IPS-20b (cell line): Measurements from ENCODE around the gene NDRG4.
A peak's percentile ranks its signal among the peaks of the same experiment; 100 is the strongest.

Experiments used
- H3K27ac ChIP-seq: one replicate; pipeline ENCODE4 v1.5.1; 2013; ENCODE audit warnings: low read length
- H3K27me3 ChIP-seq: 2 replicates; pipeline ENCODE4 v1.6.1; 2013; ENCODE audit warnings: mild to moderate bottlenecking, low read length, inconsistent platforms; ENCODE audit not compliant: insufficient read depth
- H3K36me3 ChIP-seq: 2 replicates; pipeline ENCODE4 v1.6.1; 2013; ENCODE audit warnings: low read depth, mild to moderate bottlenecking, inconsistent platforms, low read length, moderate library complexity; ENCODE audit not compliant: insufficient read depth
- H3K4me1 ChIP-seq: 2 replicates; pipeline ENCODE4 v1.6.1; 2013; ENCODE audit warnings: mild to moderate bottlenecking, control low read depth, inconsistent platforms, low read length, moderate library complexity; ENCODE audit not compliant: insufficient read depth
- H3K4me3 ChIP-seq: 2 replicates; pipeline ENCODE4 v1.5.1; 2013; ENCODE audit warnings: mild to moderate bottlenecking, low read length, inconsistent platforms
- H3K9ac ChIP-seq: 2 replicates; pipeline ENCODE4 v1.6.1; 2013; ENCODE audit warnings: low read depth, mild to moderate bottlenecking, inconsistent platforms, low read length, moderate library complexity
- H3K9me3 ChIP-seq: 2 replicates; pipeline ENCODE4 v1.6.1; 2013; ENCODE audit warnings: mild to moderate bottlenecking, low read depth, low read length, inconsistent platforms; ENCODE audit not compliant: insufficient read depth

NDRG4 gene

DNA sequence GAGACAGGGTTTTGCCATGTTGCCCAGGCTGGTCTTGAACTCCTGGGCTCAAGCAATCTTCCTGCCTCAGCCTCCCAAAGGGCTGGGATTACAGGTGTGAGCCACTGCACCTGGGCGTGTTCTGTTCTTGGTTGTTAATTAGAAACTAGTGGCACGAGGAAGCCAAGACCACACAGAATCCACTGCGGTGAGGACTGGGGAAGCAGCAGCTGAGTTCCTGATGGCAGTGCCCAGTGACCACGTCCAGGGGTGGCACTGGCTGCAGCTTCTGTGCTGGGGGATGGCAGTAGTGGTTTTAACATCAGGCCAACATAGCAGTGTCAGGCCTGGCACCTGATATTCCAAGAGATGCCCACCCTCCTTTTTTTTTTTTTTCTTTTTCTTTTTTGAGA, 39.7 kb upstream of the NDRG4 start:
- no peak overlapping the region for H3K4me3 ChIP-seq
- H3K27ac ChIP-seq: no peak overlapping the region
- H3K4me1 ChIP-seq: peaks cover 3% of the 10 kb centered on the region; the same call in 1 of the 2 replicates
- no peak overlapping the region for H3K9ac ChIP-seq
- no peaks in the 10 kb centered on the region for H3K36me3 ChIP-seq
- H3K9me3 ChIP-seq: no peaks in the 10 kb centered on the region
- peaks cover 52% of the 10 kb centered on the region for H3K27me3 ChIP-seq

DNA sequence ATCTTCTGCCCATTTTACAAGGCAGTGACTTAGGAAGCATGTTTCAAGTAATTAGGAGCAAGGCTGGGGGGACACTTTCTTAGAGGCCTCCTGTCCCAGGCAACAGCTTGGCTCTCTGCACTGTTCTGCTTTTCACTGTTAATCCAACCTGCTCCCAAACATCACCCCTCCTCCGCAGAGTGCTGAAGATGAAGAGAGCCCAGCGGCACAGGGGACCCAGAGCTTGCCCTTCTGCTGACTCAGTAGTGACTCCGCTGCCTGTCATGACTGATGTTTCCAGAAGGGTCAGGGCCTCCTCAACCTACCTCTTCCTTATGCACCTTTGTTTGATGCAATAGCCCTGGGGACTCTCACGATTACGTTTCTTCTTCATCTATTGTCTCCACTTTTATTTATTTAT, 38.9 kb upstream of the NDRG4 start:
- Histone ChIP-seq H3K36me3 (no peaks in the 10 kb centered on the region), H3K9ac (no peak overlapping the region), H3K9me3 (no peaks in the 10 kb centered on the region), H3K27ac (no peak overlapping the region), H3K27me3 (peaks cover 60% of the 10 kb centered on the region), H3K4me3 (no peak overlapping the region), H3K4me1 (peaks cover 3% of the 10 kb centered on the region; the same call in 1 of the 2 replicates)

DNA sequence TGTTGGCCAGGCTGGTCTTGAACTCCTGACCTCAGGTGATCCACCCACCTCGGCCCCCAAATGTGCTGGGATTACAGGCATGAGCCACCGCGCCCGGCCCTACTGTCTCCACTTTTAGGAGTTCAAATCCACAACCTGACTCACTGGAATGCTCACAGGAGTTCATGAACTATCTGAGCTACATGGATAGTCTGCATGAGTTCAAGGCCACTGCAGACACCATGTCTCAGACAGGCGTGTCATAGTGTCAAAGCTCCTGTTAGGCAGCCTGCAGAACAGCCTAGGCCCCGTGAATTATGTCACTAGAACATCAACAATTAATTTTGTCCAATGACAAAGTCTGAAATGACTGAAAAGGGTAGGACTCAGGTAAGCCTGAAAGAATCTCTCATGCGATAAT, 38.3 kb upstream of the NDRG4 start:
- Histone ChIP-seq H3K4me1 (peaks cover 3% of the 10 kb centered on the region; the same call in 1 of the 2 replicates), H3K27me3 (peaks cover 66% of the 10 kb centered on the region), H3K36me3 (no peaks in the 10 kb centered on the region)

DNA sequence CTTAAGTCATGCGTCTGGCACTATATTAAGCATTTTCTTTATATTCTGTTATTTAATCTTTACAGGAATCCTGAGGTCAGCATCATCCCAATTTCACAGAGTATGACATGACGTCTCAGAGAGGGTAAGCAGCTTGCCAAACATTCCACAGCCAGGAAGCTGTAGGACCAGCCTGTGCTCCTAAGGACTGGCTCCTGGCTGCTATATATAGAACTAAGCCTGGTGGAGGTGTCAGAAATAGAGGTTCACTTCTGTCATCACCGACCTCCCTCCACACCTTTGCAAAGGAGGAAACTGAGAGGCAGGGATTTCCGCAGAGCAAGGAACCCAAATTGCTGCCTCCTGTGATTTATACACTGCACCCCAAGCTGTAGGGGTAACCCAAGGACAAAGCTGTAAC, 37.9 kb upstream of the NDRG4 start:
- no peaks in the 10 kb centered on the region for H3K36me3 ChIP-seq
- H3K27me3 ChIP-seq: peaks cover 71% of the 10 kb centered on the region
- no peak overlapping the region for H3K4me3 ChIP-seq
- H3K4me1 ChIP-seq: peaks cover 3% of the 10 kb centered on the region; the same call in 1 of the 2 replicates
- no peaks in the 10 kb centered on the region for H3K9me3 ChIP-seq
- no peak overlapping the region for H3K27ac ChIP-seq
- no peak overlapping the region for H3K9ac ChIP-seq

More for the DNA sequence above, 38.3 kb upstream of the NDRG4 start:
- H3K4me3 ChIP-seq: no peak overlapping the region
- H3K9ac ChIP-seq: no peak overlapping the region
- H3K27ac ChIP-seq: no peak overlapping the region
- H3K9me3 ChIP-seq: no peaks in the 10 kb centered on the region

DNA sequence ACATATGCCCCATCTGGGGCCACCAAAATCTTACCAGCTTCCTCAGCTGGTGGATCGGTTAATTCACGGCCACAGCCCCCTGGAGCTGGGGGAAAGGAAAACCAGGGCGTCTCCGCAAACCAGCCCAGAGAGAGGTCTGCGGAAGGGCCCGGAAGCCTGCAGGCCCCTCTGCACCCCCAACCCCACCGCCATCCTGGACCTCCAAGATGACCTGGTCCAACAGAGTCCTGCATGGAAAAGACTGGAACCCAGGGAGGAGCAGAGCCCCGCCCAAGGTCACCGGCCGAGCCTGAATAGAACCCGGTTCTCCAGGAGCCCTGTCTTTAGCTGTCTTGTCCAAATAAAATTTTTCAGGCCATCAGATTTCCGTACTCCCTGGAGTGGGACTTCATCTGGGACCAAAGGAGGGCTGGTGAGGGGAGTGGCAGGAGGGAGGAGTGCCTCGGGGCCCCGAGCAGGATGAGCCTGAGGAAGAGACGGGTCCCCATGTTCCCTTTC, 37.4 kb upstream of the NDRG4 start:
- Histone ChIP-seq H3K27ac (no peak overlapping the region), H3K36me3 (no peaks in the 10 kb centered on the region), H3K9me3 (no peaks in the 10 kb centered on the region), H3K27me3 (peaks cover 75% of the 10 kb centered on the region), H3K4me3 (peak overlapping the region; percentile 55; the same call in 1 of the 2 replicates), H3K9ac (no peak overlapping the region), H3K4me1 (peaks cover 3% of the 10 kb centered on the region; the same call in 1 of the 2 replicates)

DNA sequence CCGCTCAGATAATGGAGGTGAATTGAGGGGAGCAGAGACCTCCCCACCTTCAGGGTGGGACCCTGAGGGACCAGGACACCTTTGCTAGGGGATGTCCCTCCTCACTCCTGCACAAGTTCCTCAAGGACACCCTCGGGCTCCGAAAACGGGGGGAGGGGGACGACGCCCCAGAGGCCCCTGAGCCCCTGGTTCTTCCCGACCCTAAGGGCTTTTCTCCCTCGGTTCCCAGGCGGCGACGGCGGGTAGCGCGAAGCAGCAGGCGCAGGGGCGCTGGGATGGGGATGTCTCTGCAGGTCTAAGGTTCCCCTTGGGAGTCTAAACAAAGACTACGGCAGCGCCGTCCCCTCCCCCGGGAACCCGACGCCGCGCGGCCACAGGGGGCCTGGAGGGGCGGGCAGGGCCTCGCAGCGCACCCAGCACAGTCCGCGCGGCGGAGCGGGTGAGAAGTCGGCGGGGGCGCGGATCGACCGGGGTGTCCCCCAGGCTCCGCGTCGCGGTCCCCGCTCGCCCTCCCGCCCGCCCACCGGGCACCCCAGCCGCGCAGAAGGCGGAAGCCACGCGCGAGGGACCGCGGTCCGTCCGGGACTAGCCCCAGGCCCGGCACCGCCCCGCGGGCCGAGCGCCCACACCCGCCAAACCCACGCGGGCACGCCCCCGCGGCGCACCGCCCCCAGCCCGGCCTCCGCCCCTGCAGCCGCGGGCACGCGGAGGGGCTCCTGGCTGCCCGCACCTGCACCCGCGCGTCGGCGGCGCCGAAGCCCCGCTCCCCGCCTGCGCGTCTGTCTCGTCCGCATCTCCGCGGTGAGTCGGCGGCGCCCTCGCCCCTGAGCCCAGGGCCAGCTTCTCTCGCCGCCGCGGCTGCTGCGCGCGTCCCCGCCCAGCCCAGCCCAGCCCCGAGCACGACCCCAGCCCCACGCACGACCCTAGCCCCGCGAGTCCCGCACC, 36.7 kb upstream of the NDRG4 start:
- Histone ChIP-seq H3K4me3 (peak overlapping the region; percentile 63; the same call in 1 of the 2 replicates), H3K9ac (no peak overlapping the region), H3K27me3 (peaks cover 82% of the 10 kb centered on the region), H3K9me3 (no peaks in the 10 kb centered on the region), H3K36me3 (no peaks in the 10 kb centered on the region), H3K27ac (no peak overlapping the region), H3K4me1 (peaks cover 3% of the 10 kb centered on the region; the same call in 1 of the 2 replicates)

DNA sequence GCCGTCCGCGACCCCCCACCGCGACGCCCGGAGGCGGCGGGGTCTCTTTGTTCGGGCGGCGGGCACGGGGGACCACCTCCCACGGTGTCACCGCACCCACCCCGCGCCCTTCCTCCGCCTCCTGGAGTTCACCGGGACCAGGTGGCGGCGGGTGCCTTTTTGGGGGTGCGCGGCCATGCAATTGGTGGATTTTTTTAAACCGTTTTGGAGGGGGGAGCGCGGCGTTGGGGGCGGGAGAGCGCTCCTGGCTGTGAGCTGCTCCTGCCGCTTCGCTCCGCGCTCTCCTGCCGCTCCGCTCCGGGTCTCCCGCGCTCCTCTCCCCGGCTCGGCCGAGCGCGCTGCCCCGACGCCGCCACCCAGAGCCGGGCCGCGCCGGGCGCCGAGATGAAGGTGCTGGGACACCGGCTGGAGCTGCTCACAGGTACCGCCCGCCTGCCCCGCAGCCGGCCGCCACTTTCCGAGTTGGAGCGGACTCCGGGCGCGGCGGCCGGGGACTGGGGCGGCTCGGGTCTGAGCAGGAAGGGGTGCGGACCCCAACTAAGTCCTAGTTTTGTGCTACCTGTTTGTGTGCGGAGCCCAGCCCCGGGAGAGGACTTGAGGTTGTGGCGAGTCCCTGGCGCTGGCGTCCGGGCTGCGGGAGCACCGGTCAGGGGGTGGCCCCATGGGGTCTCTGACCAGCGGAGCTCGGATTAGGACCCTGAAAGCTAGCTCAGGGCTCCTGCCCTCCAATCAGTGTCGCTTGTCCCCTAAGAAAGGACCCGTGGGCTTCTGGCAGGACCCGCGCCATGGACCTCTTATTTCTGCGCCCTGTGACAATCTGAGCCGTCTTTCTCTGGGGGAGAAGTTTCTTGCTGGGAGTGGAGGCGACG, 35.7 kb upstream of the NDRG4 start:
- Histone ChIP-seq H3K9ac (no peak overlapping the region), H3K4me1 (peaks cover 3% of the 10 kb centered on the region; the same call in 1 of the 2 replicates), H3K27me3 (peaks cover 79% of the 10 kb centered on the region), H3K27ac (no peak overlapping the region), H3K36me3 (no peaks in the 10 kb centered on the region), H3K9me3 (no peaks in the 10 kb centered on the region), H3K4me3 (peak overlapping the region; percentile 63)

DNA sequence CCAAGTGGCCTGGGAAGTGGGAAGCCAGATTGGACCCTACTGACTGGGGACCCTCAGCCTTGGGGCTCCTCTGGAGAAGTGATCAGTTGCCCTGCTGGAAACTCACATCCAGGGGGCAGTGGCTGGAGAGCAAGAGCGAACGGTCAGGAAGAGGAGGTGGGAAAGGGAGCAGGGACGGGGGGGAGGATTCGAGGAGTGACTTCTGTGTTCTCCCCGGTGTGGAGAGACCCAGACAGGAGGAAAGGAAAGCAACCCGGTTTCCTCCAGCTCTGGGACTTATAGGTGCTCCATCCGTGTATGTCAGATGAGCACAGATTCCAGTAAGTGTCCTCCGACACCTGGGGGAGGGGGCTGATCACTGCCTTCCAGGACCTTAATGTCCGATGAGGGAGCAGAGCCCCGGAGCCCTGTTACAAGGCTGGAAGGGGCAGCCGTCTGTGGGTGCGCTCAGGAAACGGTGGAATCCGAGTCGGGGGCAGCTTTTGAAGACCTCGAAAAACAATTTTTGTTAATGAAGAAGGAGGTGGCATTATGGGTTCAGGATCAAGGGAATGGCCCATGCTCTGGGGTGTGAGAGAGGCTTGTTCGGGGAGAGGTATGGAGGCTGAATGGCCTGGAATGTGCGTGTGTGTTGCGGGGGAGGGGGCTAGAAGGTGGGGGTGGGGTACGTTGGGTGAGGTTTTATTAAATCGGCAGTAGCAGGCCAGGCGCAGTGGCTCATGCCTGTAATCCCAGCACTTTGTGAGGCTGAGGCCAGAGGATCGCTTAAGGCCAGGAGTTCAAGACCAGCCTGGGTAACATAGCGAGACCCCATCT, 34.8 kb upstream of the NDRG4 start:
- H3K27me3 ChIP-seq: peaks cover 75% of the 10 kb centered on the region
- H3K36me3 ChIP-seq: no peaks in the 10 kb centered on the region
- peaks cover 3% of the 10 kb centered on the region; the same call in 1 of the 2 replicates for H3K4me1 ChIP-seq
- no peak overlapping the region for H3K27ac ChIP-seq
- peak overlapping the region; percentile 63 for H3K4me3 ChIP-seq
- no peak overlapping the region for H3K9ac ChIP-seq
- no peaks in the 10 kb centered on the region for H3K9me3 ChIP-seq

DNA sequence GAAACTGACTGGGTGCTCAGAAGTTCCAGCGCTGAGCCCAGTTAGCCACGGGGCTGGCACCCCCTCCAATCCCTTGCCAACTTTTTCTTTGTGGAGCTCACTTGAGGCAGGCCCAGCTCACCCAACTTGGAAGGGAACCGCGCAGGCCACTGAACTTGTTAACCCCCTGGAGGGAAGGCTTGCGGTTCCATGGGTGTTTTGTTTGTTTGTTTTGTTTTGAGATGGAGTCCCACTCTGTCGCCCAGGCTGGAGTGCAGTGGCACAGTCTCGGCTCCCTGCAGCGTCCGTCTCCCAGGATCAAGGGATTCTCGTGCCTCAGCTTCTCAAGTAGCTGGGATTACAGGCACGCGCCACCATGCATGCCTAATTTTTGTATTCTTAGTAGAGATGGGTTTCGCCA, 34.1 kb upstream of the NDRG4 start:
- H3K27ac ChIP-seq: no peak overlapping the region

DNA sequence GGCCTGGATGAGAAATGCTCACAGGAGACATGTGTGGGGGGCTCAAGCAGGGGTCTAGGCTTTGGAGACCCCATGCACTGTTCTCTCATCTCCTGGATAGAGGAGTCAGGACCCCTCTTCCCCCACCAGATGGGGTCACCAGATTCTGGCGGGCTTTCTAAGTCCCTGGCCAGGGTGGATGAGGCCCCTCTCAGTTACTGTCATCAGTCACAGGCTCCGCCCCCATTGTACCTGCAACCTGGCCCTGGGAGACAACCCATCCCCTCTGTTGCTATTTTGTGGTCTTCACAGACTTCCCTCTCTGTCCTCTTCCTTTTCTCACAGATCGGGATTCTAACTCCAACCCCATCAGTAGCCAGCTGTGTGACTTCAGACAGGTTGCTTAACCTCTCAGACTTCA, 33.5 kb upstream of the NDRG4 start:
- no peaks in the 10 kb centered on the region for H3K9me3 ChIP-seq
- H3K4me3 ChIP-seq: no peak overlapping the region
- H3K36me3 ChIP-seq: no peaks in the 10 kb centered on the region
- no peak overlapping the region for H3K27ac ChIP-seq
- H3K27me3 ChIP-seq: peaks cover 66% of the 10 kb centered on the region
- H3K9ac ChIP-seq: no peak overlapping the region
- H3K4me1 ChIP-seq: peaks cover 3% of the 10 kb centered on the region; the same call in 1 of the 2 replicates

More for the DNA sequence above, 34.1 kb upstream of the NDRG4 start:
- Histone ChIP-seq H3K4me1 (peaks cover 3% of the 10 kb centered on the region; the same call in 1 of the 2 replicates), H3K36me3 (no peaks in the 10 kb centered on the region), H3K9me3 (no peaks in the 10 kb centered on the region), H3K27me3 (peaks cover 72% of the 10 kb centered on the region), H3K9ac (no peak overlapping the region), H3K4me3 (no peak overlapping the region)

DNA sequence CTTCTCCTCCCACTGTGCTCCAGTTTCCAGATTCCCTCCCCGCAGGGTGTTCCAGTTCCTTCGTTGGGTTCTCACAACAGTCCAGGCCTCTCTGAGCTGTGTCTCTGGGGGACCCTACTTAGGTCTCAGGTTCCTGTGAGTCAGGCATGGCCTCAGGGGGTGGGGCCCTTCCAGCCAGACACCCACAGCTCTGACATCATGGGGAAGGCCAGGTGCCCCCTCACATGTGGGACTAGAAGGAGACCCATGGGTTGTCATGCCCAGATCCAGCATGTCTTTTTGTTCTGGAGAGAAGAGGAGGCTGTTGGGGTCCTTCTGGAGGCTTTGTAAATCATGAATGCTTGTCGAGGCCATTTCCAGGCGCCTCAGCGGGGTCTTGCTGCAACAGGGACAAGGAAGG, 32.0 kb upstream of the NDRG4 start:
- H3K4me3 ChIP-seq: no peak overlapping the region
- no peaks in the 10 kb centered on the region for H3K36me3 ChIP-seq
- no peak overlapping the region for H3K27ac ChIP-seq
- peaks cover 3% of the 10 kb centered on the region; the same call in 1 of the 2 replicates for H3K4me1 ChIP-seq
- no peak overlapping the region for H3K9ac ChIP-seq
- peaks cover 51% of the 10 kb centered on the region for H3K27me3 ChIP-seq
- no peaks in the 10 kb centered on the region for H3K9me3 ChIP-seq
